K562 (cell line): ENCODE measurements around the gene SCNN1A. TPM values are rescaled to one million over a fixed set of nuclear protein-coding genes. Genes with fewer than 3 reads are reported as not detected.

Experiments used
- ATAC-seq: fragments of 200-7000 bp; cut with Tn5 transposase; 3 replicates; pipeline ENCODE4 v1.9.1; 2020; ENCODE audit warnings: moderate library complexity
- BruUV-seq: library from RNA; stranded (reverse); fragments of 400-500 nt; replicated peaks from 2 replicates; lab custom pipeline; 2021; lab: Mats Ljungman, UMichigan
- CTCF ChIA-PET: fragments of 300-600 bp; formaldehyde crosslinking; extraction: SDS; loops from one replicate; lab custom pipeline; 2021; ENCODE audit warnings: low intra/inter-chr PET ratio; lab: Yijun Ruan, JAX
- POLR2A ChIA-PET: fragments of 300-600, 350-650 bp; sonication (Branson Sonifier 250); formaldehyde crosslinking; extraction: SDS; loops from one replicate; lab custom pipeline; 2021; ENCODE audit warnings: antibody characterized with exemption, inconsistent platforms; lab: Yijun Ruan, JAX
- DNase-seq, 4 experiments: peaks; one replicate each; pipeline versions ENCODE4 v3.0.0 to v3.0.0-alpha.2; 2011 to 2018; ENCODE audit warnings: low spot score in 3 of 4, mixed read lengths in 3 of 4; ENCODE audit errors: extremely low read depth in 1 of 4
- FAIRE-seq: peaks from 2 replicates; lab custom pipeline; 2011; peaks lifted over from hg19 to GRCh38; lab: Jason Lieb, UNC
- H2AFZ ChIP-seq: 2 replicates; pipeline ENCODE4 v1.6.0; 2011; ENCODE audit warnings: low read depth, low read length, control low read depth, inconsistent platforms
- H3K27ac ChIP-seq: fragments of 200-600 bp; 3 replicates; pipeline ENCODE4 v1.8.0; 2011; ENCODE audit warnings: low read depth, mild to moderate bottlenecking, control low read depth, inconsistent platforms, low read length, moderate library complexity, mixed read lengths; ENCODE audit errors: extremely low read depth
- H3K27me3 ChIP-seq, 2 experiments: fragments of 300-600 bp in 1 of 2; 2 replicates in 1 of 2; 3 replicates in 1 of 2; pipeline versions ENCODE4 v1.6.0 to v1.8.0; 2011; ENCODE audit warnings: inconsistent platforms in 2 of 2, low read length in 2 of 2, mild to moderate bottlenecking in 1 of 2, mixed read lengths in 1 of 2, moderate library complexity in 1 of 2; ENCODE audit not compliant: control insufficient read depth in 2 of 2, insufficient read depth in 2 of 2
- H3K36me3 ChIP-seq: fragments of 300-600 bp; 3 replicates; pipeline ENCODE4 v1.8.0; 2011; ENCODE audit warnings: mild to moderate bottlenecking, low read length, inconsistent platforms; ENCODE audit not compliant: control insufficient read depth, insufficient read depth
- H3K4me1 ChIP-seq, 2 experiments: fragments of 200-600 bp in 1 of 2; replicated peaks in 1 of 2; 2 replicates in 1 of 2; 3 replicates in 1 of 2; pipeline versions ENCODE4 v1.5.1 to v1.8.0; 2011; ENCODE audit warnings: inconsistent platforms in 2 of 2, low read length in 2 of 2, mild to moderate bottlenecking in 1 of 2, mixed read lengths in 1 of 2, moderate library complexity in 1 of 2; ENCODE audit not compliant: control insufficient read depth in 2 of 2, insufficient read depth in 2 of 2
- H3K4me2 ChIP-seq: 2 replicates; pipeline ENCODE4 v1.6.1; 2011; ENCODE audit warnings: low read length, control low read depth, inconsistent platforms, mixed read lengths; ENCODE audit not compliant: insufficient read depth
- H3K4me3 ChIP-seq: fragments of 200-600 bp; sonication (generic), shearing (Covaris generic); 2 replicates; pipeline ENCODE4 v1.5.1; 2016; ENCODE audit warnings: control low read depth, inconsistent platforms
- H3K79me2 ChIP-seq: fragments of 200-600 bp; 3 replicates; pipeline ENCODE4 v1.8.0; 2011; ENCODE audit warnings: low read length, inconsistent platforms; ENCODE audit not compliant: control insufficient read depth, insufficient read depth
- H3K9ac ChIP-seq, 2 experiments: 2 replicates each; pipeline versions ENCODE4 v1.6.0 to v1.6.1; 2011; ENCODE audit warnings: low read depth in 2 of 2, low read length in 2 of 2, control low read depth in 1 of 2, inconsistent platforms in 1 of 2, mild to moderate bottlenecking in 1 of 2, mixed read lengths in 1 of 2; ENCODE audit not compliant: insufficient read depth in 1 of 2
- H3K9me1 ChIP-seq: one replicate; pipeline ENCODE4 v1.6.0; 2011; ENCODE audit warnings: inconsistent platforms, mild to moderate bottlenecking, low read length, moderate library complexity; ENCODE audit not compliant: control insufficient read depth, insufficient read depth
- H3K9me3 ChIP-seq: replicated peaks from 2 replicates; pipeline ENCODE4 v1.5.1; 2011; ENCODE audit warnings: low read depth, low read length, inconsistent platforms; ENCODE audit not compliant: control insufficient read depth, insufficient read depth
- H4K20me1 ChIP-seq: replicated peaks from 2 replicates; pipeline ENCODE4 v1.6.1; 2011; ENCODE audit warnings: low read length, inconsistent platforms, mixed read lengths; ENCODE audit not compliant: control insufficient read depth, insufficient read depth
- ATF4 ChIP-seq: fragments of 450-650 bp; formaldehyde crosslinking; IDR thresholded peaks from 2 replicates; pipeline ENCODE4 v1.4.0; 2022; ENCODE audit warnings: mild to moderate bottlenecking, moderate library complexity
- CBFB ChIP-seq: sonication (generic); formaldehyde crosslinking; IDR thresholded peaks from 2 replicates; pipeline ENCODE4 v1.4.0; 2020; ENCODE audit warnings: mild to moderate bottlenecking, missing genetic modification reagents
- HDAC6 ChIP-seq: IDR thresholded peaks from 2 replicates; pipeline ENCODE4 v1.6.1; 2012; ENCODE audit warnings: low read depth, mild to moderate bottlenecking, control low read depth, inconsistent platforms, low read length, moderate library complexity
- MITF ChIP-seq: IDR thresholded peaks from 2 replicates; pipeline ENCODE4 v1.6.1; 2014; ENCODE audit warnings: antibody characterized with exemption
- NCOA2 ChIP-seq, 2 experiments: fragments of 450-650 bp; IDR thresholded peaks; 2 replicates each; pipeline ENCODE4 v1.6.1; 2018; ENCODE audit warnings: mild to moderate bottlenecking in 2 of 2, moderate library complexity in 1 of 2; ENCODE audit not compliant: partially characterized antibody in 2 of 2
- NFIX ChIP-seq: fragments of 250-450 bp; sonication (Bioruptor Pico); IDR thresholded peaks from 2 replicates; pipeline ENCODE4 v1.4.0; 2020; ENCODE audit warnings: low read depth, mild to moderate bottlenecking, moderate library complexity
- PHB ChIP-seq: fragments of 250-450 bp; sonication (Bioruptor Pico); IDR thresholded peaks from 2 replicates; pipeline ENCODE4 v1.5.0; 2021
- RNF219 ChIP-seq: fragments of 250-450 bp; sonication (Bioruptor Pico); IDR thresholded peaks from 2 replicates; pipeline ENCODE4 v1.5.0; 2022; ENCODE audit warnings: mild to moderate bottlenecking
- SNAPC5 ChIP-seq: fragments of 250-450 bp; sonication (Bioruptor Pico); IDR thresholded peaks from 2 replicates; pipeline ENCODE4 v1.8.0; 2021; ENCODE audit warnings: moderate library complexity, mild to moderate bottlenecking, inconsistent platforms
- SPI1 ChIP-seq: IDR thresholded peaks from 2 replicates; pipeline ENCODE4 v1.6.1; 2011; ENCODE audit warnings: low read depth, low read length, control low read depth, borderline replicate concordance
- ZBTB49 ChIP-seq: sonication (generic); formaldehyde crosslinking; IDR thresholded peaks from 2 replicates; pipeline ENCODE4 v1.8.0; 2022; ENCODE audit warnings: missing genetic modification reagents, mild to moderate bottlenecking, borderline replicate concordance
- ZNF3 ChIP-seq: fragments of 250-450 bp; sonication (Bioruptor Pico); IDR thresholded peaks from 2 replicates; pipeline ENCODE4 v1.5.0; 2021; ENCODE audit warnings: mild to moderate bottlenecking, moderate library complexity
- WGBS: fragments of 100-300 bp; shearing (Covaris generic); methylation state at CpG from one replicate; pipeline ENCODE4 v1.1.6; 2016; ENCODE audit warnings: low coverage, mixed read lengths; ENCODE audit not compliant: insufficient coverage; ENCODE audit errors: missing lambda C conversion rate; 5-methylcytosine and 5-hydroxymethylcytosine counted together
- in situ Hi-C: fragments of 300-500 bp; cut with MboI; formaldehyde crosslinking; loops from 4 replicates; pipeline ENCODE4 v1.15.0; 2018; ENCODE audit warnings: inconsistent platforms, mixed read lengths
- intact Hi-C: fragments of 100-400 bp; cut with micrococcal nuclease; formaldehyde crosslinking; loops from 2 replicates; pipeline ENCODE4 v1.14.2; 2022
- polyA plus RNA-seq, 8 experiments: library from polyadenylated mRNA; depleted of rRNA in 4 of 8; stranded (reverse) in 5 of 8; unstranded in 3 of 8; fragments of >200 nt; fragmentation: Nextera tagmentation in 2 of 8; fragmentation: Illumina TruSeq in 1 of 8; extraction: Ambion mirVana in 2 of 8; extraction: Trizol in 1 of 8; gene quantifications; 2 replicates each; pipeline versions ENCODE4 v1.2.1 to v1.2.3, GENCODE V29; 2011 to 2014; ENCODE audit warnings: inconsistent platforms in 1 of 8, missing spikeins in 1 of 8
- total RNA-seq, 7 experiments: library from RNA; depleted of rRNA in 6 of 7; stranded (reverse); fragments of >200 nt in 6 of 7; fragmentation: Illumina TruSeq in 2 of 7; extraction: Trizol in 2 of 7; gene quantifications; 2 replicates each; pipeline versions ENCODE4 v1.2.1 to v1.2.3, GENCODE V29; 2011 to 2021; ENCODE audit warnings: low replicate concordance in 1 of 7

Gene SCNN1A
- total and polyA plus RNA-seq, 9 of the 15 experiments (the other 6 are each of a cell fraction or from before 2014, with no cell fraction given) = 0.15 to 0.49 (median 0.32) TPM; not detected in 5

GRCh38 chr12:6352193-6353173 lies 22.9 kb downstream of the SCNN1A start (continued):
- TF ChIP-seq HDAC6 = no peak
- no peak for TF ChIP-seq MITF
- no peak for TF ChIP-seq ZNF3 (CRISPR knock-in tag)
- TF ChIP-seq, all 486 proteins: peak for 0

GRCh38 chr12:6351622-6352021 lies 23.7 kb downstream of the SCNN1A start:
- WGBS = 29% methylated on average over 4 of the region's 5 CpGs
- CTCF ChIA-PET = no interaction called here
- no peak for TF ChIP-seq PHB (CRISPR knock-in tag)
- no peak for TF ChIP-seq NCOA2 (IDR thresholded peaks at IDR 0.05; ENCODE audit: partially characterized antibody in 2 of 2)
- no peak for TF ChIP-seq SNAPC5
- TF ChIP-seq NFIX (CRISPR knock-in tag) = no peak
- no peak for TF ChIP-seq CBFB (CRISPR knock-in tag)
- no peak for TF ChIP-seq ZBTB49 (CRISPR knock-in tag)
- TF ChIP-seq ATF4 = no peak
- no peak for TF ChIP-seq SPI1
- TF ChIP-seq RNF219 (CRISPR knock-in tag) = no peak

More at GRCh38 chr12:6351622-6352021, 23.7 kb downstream of the SCNN1A start:
- BruUV-seq = no TSS peak
- H2AFZ ChIP-seq = no peak overlapping the region
- no peak overlapping the region for H3K4me2 ChIP-seq
- no peaks in the 10 kb centered on the region for H3K79me2 ChIP-seq
- no peak overlapping the region for H3K9ac ChIP-seq
- ATAC-seq = no peak
- intact Hi-C loops = no loop called here
- peaks cover 0 to 31% of the 10 kb centered on the region in 2 experiments; a peak in 2 of 5 replicates for H3K27me3 ChIP-seq
- H3K9me1 ChIP-seq = no peaks in the 10 kb centered on the region
- no peak overlapping the region for H3K27ac ChIP-seq
- no peak for FAIRE-seq
- H3K36me3 ChIP-seq = no peaks in the 10 kb centered on the region
- 0 out of 2 replicates have a peak, but pooled peaks cover 6% of the 10 kb centered on the region for H4K20me1 ChIP-seq
- no peaks in the 10 kb centered on the region for H3K9me3 ChIP-seq
- no peaks in the 10 kb centered on the region; a peak in 1 of 5 replicates for H3K4me1 ChIP-seq
- in situ Hi-C loops = no loop called here
- DNase-seq = no peak
- POLR2A ChIA-PET = interaction anchor here (0.5 kb wide), 1 partner anchor 11 kb away, joined by 3 read pairs; no protein-coding TSS in a partner anchor
- H3K4me3 ChIP-seq = no peak overlapping the region
